Measurements from ENCODE around the gene MOB3A. TPM values are rescaled to one million over a fixed set of nuclear protein-coding genes. Genes with fewer than 3 reads are reported as not detected.

Gene MOB3A
- total RNA-seq (12.8 and 17.2 TPM in 2 replicates), polyA plus RNA-seq (34.8 and 37.5 TPM in 2 replicates), polyA minus RNA-seq (ENCODE audit: low replicate concordance) (143 and 175 TPM in 2 replicates)
- polyA plus RNA-seq (2012) = 33.8 and 36.9 TPM in 2 replicates

DNA sequence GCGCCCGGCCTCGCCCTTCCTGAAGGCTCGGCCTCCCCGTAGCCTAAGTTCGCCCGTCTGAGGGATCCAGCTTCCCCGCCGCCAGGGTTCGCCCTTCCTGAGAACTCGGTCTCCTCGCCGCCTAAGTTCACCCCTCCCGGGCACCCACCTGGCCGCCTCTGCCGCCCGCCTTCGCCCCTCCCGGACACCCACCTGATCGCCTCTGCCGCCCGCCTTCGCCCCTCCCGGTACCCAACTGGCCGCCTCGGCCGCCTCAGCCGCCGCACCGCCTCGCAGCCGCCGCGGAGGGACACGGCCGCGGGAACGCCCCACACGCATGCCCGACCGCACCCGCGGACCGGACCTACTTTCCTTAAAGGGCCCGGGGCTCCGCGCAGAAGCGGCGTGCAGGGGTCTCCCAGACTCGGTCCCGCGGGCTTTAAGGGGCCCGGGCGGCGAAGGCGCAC lies at the start of gene MOB3A:
Gene MOB3A (minus strand): TSS at position 293 of the 446 bp plus-strand sequence. CDS start 17,766 bp downstream, outside the sequence.
- H4K20me1 ChIP-seq (ENCODE audit: control insufficient read depth, extremely low read depth, insufficient read depth, low read length) = no peaks in the 10 kb centered on the region
- H3K27ac ChIP-seq (ENCODE audit: insufficient read depth, low read length) = peak within 1 kb of the TSS; percentile 73
- H3K4me3 ChIP-seq (replicated peaks in 1 of 4; ENCODE audit: control extremely low read depth in 1 of 4, insufficient read depth in 1 of 4, low read depth in 3 of 4, low read length in 4 of 4) = peak within 1 kb of the TSS; percentile 53 to 71 (median 65)
- peak within 1 kb of the TSS; percentile 90 for H3K4me2 ChIP-seq (ENCODE audit: extremely low read depth, insufficient read depth, low read length)
- no peaks in the 10 kb centered on the region for H3K9me3 ChIP-seq (ENCODE audit: control insufficient read depth, insufficient read depth, low read depth, low read length)
- peaks cover 2% of the 10 kb centered on the region for H3K4me1 ChIP-seq (ENCODE audit: control insufficient read depth, extremely low read depth, insufficient read depth, low read length)
- H3K27me3 ChIP-seq (ENCODE audit: control insufficient read depth, insufficient read depth, low read length) = no peaks in the 10 kb centered on the region
- H3K36me3 ChIP-seq (ENCODE audit: control insufficient read depth, insufficient read depth, low read length) = peaks cover 14% of the 10 kb centered on the region
- no peak for TF ChIP-seq EZH2 (IDR thresholded peaks at IDR 0.05; ENCODE audit: low read length, missing control alignments)
- TF ChIP-seq, protein P1, sequence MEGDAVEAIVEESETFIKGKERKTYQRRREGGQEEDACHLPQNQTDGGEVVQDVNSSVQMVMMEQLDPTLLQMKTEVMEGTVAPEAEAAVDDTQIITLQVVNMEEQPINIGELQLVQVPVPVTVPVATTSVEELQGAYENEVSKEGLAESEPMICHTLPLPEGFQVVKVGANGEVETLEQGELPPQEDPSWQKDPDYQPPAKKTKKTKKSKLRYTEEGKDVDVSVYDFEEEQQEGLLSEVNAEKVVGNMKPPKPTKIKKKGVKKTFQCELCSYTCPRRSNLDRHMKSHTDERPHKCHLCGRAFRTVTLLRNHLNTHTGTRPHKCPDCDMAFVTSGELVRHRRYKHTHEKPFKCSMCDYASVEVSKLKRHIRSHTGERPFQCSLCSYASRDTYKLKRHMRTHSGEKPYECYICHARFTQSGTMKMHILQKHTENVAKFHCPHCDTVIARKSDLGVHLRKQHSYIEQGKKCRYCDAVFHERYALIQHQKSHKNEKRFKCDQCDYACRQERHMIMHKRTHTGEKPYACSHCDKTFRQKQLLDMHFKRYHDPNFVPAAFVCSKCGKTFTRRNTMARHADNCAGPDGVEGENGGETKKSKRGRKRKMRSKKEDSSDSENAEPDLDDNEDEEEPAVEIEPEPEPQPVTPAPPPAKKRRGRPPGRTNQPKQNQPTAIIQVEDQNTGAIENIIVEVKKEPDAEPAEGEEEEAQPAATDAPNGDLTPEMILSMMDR (conservative IDR thresholded peaks at IDR 0.05 in 1 of 2, IDR thresholded peaks at IDR 0.05 in 1 of 2; ENCODE audit: low read depth in 1 of 2, low read length in 2 of 2) = peak; percentile 39 to 48
- H2AFZ ChIP-seq (ENCODE audit: low read length) = no peak within 1 kb of the TSS
- peak within 1 kb of the TSS; percentile 90 for H3K9ac ChIP-seq (ENCODE audit: insufficient read depth, low read length)
- DNase-seq (ENCODE audit: low read depth in 2 of 2) = peak; percentile 95 to 96
- peaks cover 36% of the 10 kb centered on the region for H3K79me2 ChIP-seq (ENCODE audit: control insufficient read depth, insufficient read depth, low read length)

DNA sequence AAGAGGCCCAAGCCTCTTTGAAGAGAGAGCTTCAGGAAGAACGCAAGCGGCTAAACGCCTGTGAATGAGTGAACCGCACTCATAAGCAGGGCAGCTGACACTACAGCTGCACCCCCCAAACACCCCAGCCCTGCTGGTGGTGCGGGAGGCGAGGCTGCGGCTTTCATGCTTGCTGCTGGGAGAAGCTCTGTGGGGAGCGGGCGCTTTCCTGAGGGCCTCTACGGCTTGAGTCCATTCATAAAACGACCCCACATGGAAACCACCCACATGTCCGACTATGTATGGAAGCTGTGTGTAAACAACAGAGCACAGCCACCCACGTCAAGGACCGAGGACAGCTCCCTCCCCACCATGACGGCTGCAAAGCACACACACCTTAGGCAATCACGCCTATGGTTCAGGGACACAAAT lies 49.7 kb upstream of the MOB3A start:
- DNase-seq (ENCODE audit: low read depth in 2 of 2) = peak in 1 of 2 donors; percentile 34
- H3K79me2 ChIP-seq (ENCODE audit: control insufficient read depth, insufficient read depth, low read length) = peaks cover 91% of the 10 kb centered on the region
- H2AFZ ChIP-seq (ENCODE audit: low read length) = no peak overlapping the region
- no peak overlapping the region for H3K4me2 ChIP-seq (ENCODE audit: extremely low read depth, insufficient read depth, low read length)
- no peaks in the 10 kb centered on the region for H3K9me3 ChIP-seq (ENCODE audit: control insufficient read depth, insufficient read depth, low read depth, low read length)
- peaks cover 9% of the 10 kb centered on the region for H3K4me1 ChIP-seq (ENCODE audit: control insufficient read depth, extremely low read depth, insufficient read depth, low read length)
- peaks cover 5% of the 10 kb centered on the region for H4K20me1 ChIP-seq (ENCODE audit: control insufficient read depth, extremely low read depth, insufficient read depth, low read length)
- H3K27ac ChIP-seq (ENCODE audit: insufficient read depth, low read length) = no peak overlapping the region
- no peak overlapping the region for H3K4me3 ChIP-seq (replicated peaks in 1 of 4; ENCODE audit: control extremely low read depth in 1 of 4, insufficient read depth in 1 of 4, low read depth in 3 of 4, low read length in 4 of 4)
- no peak overlapping the region for H3K9ac ChIP-seq (ENCODE audit: insufficient read depth, low read length)
- peaks cover 7% of the 10 kb centered on the region for H3K36me3 ChIP-seq (ENCODE audit: control insufficient read depth, insufficient read depth, low read length)
- H3K27me3 ChIP-seq (ENCODE audit: control insufficient read depth, insufficient read depth, low read length) = no peaks in the 10 kb centered on the region
- no peak for TF ChIP-seq EZH2 (IDR thresholded peaks at IDR 0.05; ENCODE audit: low read length, missing control alignments)
- TF ChIP-seq, protein P1 (conservative IDR thresholded peaks at IDR 0.05 in 1 of 2, IDR thresholded peaks at IDR 0.05 in 1 of 2; ENCODE audit: low read depth in 1 of 2, low read length in 2 of 2) = no peak

DNA sequence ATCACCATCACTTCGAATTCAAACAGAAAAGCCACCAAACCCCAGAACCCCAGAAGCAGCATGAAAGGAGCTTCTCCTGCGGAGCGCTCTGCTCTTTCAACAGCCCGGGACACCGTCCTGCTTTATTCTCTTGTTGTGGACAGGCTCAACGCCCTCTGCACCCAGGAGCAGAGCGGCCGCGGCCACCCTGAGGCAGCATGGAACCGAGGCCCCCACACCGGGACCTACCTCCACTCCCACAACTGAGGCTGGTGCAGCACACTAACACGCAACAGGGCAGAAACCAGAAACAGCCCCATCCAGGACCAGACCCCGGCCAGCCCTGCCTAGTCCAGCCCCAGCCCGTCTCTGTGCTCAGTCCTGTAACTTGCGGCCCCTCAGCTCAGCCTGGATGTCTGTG lies 48.1 kb upstream of the MOB3A start:
- no peak overlapping the region for H3K9ac ChIP-seq (ENCODE audit: insufficient read depth, low read length)
- no peak overlapping the region for H3K4me2 ChIP-seq (ENCODE audit: extremely low read depth, insufficient read depth, low read length)
- H3K9me3 ChIP-seq (ENCODE audit: control insufficient read depth, insufficient read depth, low read depth, low read length) = no peaks in the 10 kb centered on the region
- H3K79me2 ChIP-seq (ENCODE audit: control insufficient read depth, insufficient read depth, low read length) = peaks cover 91% of the 10 kb centered on the region
- no peaks in the 10 kb centered on the region for H3K27me3 ChIP-seq (ENCODE audit: control insufficient read depth, insufficient read depth, low read length)
- TF ChIP-seq, protein P1 (conservative IDR thresholded peaks at IDR 0.05 in 1 of 2, IDR thresholded peaks at IDR 0.05 in 1 of 2; ENCODE audit: low read depth in 1 of 2, low read length in 2 of 2) = no peak
- no peak for TF ChIP-seq EZH2 (IDR thresholded peaks at IDR 0.05; ENCODE audit: low read length, missing control alignments)
- H3K36me3 ChIP-seq (ENCODE audit: control insufficient read depth, insufficient read depth, low read length) = peaks cover 11% of the 10 kb centered on the region
- H3K27ac ChIP-seq (ENCODE audit: insufficient read depth, low read length) = no peak overlapping the region
- DNase-seq (ENCODE audit: low read depth in 2 of 2) = no peak
- no peak overlapping the region for H3K4me3 ChIP-seq (replicated peaks in 1 of 4; ENCODE audit: control extremely low read depth in 1 of 4, insufficient read depth in 1 of 4, low read depth in 3 of 4, low read length in 4 of 4)
- H3K4me1 ChIP-seq (ENCODE audit: control insufficient read depth, extremely low read depth, insufficient read depth, low read length) = no peaks in the 10 kb centered on the region
- H4K20me1 ChIP-seq (ENCODE audit: control insufficient read depth, extremely low read depth, insufficient read depth, low read length) = peaks cover 4% of the 10 kb centered on the region
- no peak overlapping the region for H2AFZ ChIP-seq (ENCODE audit: low read length)
